PC-3 (cell line): ENCODE results near the gene KCTD16. TPM values are rescaled to one million over a fixed set of nuclear protein-coding genes. Genes with fewer than 3 reads are reported as not detected.

ENCODE experiments used
- ATAC-seq: fragments of 200-7000 bp; cut with Tn5 transposase; 2 replicates; pipeline ENCODE4 v1.9.1; 2020; ENCODE audit warnings: mild to moderate bottlenecking, moderate library complexity
- BruUV-seq: library from RNA; stranded (reverse); fragments of 400-500 nt; replicated peaks from 2 replicates; lab custom pipeline; 2021; lab: Mats Ljungman, UMichigan
- CTCF ChIA-PET: fragments of 300-600 bp; sonication (Branson Sonifier 250); formaldehyde crosslinking; loops from one replicate; lab custom pipeline; 2022; ENCODE audit warnings: antibody characterized with exemption; lab: Charles Lee
- POLR2A ChIA-PET: fragments of 300-600 bp; sonication (Branson Sonifier 250); formaldehyde crosslinking; loops from one replicate; lab custom pipeline; 2022; ENCODE audit warnings: antibody characterized with exemption; ENCODE audit not compliant: unreplicated experiment; lab: Charles Lee
- DNase-seq: peaks from one replicate; pipeline ENCODE4 v3.0.0-alpha.2; 2015
- H2AFZ ChIP-seq: fragments of 300-600 bp; sonication (generic); 2 replicates; pipeline ENCODE4 v1.6.0; 2016; ENCODE audit warnings: antibody characterized with exemption, low read length
- H3F3A ChIP-seq: fragments of 300-600 bp; sonication (generic); one replicate; pipeline ENCODE4 v1.6.0; 2017; ENCODE audit warnings: antibody characterized with exemption, low read length, control low read depth, mild to moderate bottlenecking; ENCODE audit not compliant: unreplicated experiment
- H3K27ac ChIP-seq: fragments of 300-600 bp; sonication (generic); 2 replicates; pipeline ENCODE4 v1.5.1; 2016; ENCODE audit warnings: mild to moderate bottlenecking, low read length
- H3K27me3 ChIP-seq: fragments of 300-600 bp; sonication (generic); 2 replicates; pipeline ENCODE4 v1.6.1; 2016; ENCODE audit warnings: low read length, mixed read lengths
- H3K36me3 ChIP-seq: fragments of 300-600 bp; sonication (generic); 2 replicates; pipeline ENCODE4 v1.6.1; 2016; ENCODE audit warnings: low read depth, mixed run types, low read length, mixed read lengths
- H3K4me1 ChIP-seq: fragments of 300-600 bp; sonication (generic); 2 replicates; pipeline ENCODE4 v1.5.1; 2016; ENCODE audit warnings: low read length; ENCODE audit not compliant: insufficient read depth
- H3K4me2 ChIP-seq: fragments of 300-600 bp; sonication (generic); 2 replicates; pipeline ENCODE4 v1.6.0; 2016; ENCODE audit warnings: low read length
- H3K4me3 ChIP-seq: fragments of 300-600 bp; sonication (generic); 2 replicates; pipeline ENCODE4 v1.5.1; 2016; ENCODE audit warnings: mild to moderate bottlenecking, low read length, mixed read lengths
- H3K79me2 ChIP-seq: fragments of 300-600 bp; sonication (generic); 2 replicates; pipeline ENCODE4 v1.6.1; 2017; ENCODE audit warnings: low read length, mixed read lengths
- H3K9ac ChIP-seq: fragments of 300-600 bp; sonication (generic); 2 replicates; pipeline ENCODE4 v1.6.0; 2016; ENCODE audit warnings: mild to moderate bottlenecking, low read length
- H3K9me2 ChIP-seq: fragments of 300-600 bp; sonication (generic); replicated peaks from 2 replicates; pipeline ENCODE4 v1.6.1; 2016; ENCODE audit warnings: mixed run types, low read length, mixed read lengths
- H3K9me3 ChIP-seq: fragments of 300-600 bp; sonication (generic); 2 replicates; pipeline ENCODE4 v1.6.1; 2016; ENCODE audit warnings: low read length, mixed read lengths
- H4K20me1 ChIP-seq: fragments of 300-600 bp; sonication (generic); 2 replicates; pipeline ENCODE4 v1.6.1; 2016; ENCODE audit warnings: low read length, mixed read lengths
- CTCF ChIP-seq: fragments of 300-600 bp; sonication (generic); conservative IDR thresholded peaks from 2 replicates; pipeline ENCODE4 v1.5.1; 2017; ENCODE audit warnings: antibody characterized with exemption, low read depth, mild to moderate bottlenecking, low read length
- EZH2 ChIP-seq: fragments of 300-600 bp; sonication (generic); IDR thresholded peaks from one replicate; pipeline ENCODE4 v1.6.1; 2017; ENCODE audit warnings: antibody characterized with exemption, mild to moderate bottlenecking, low read length; ENCODE audit not compliant: unreplicated experiment
- EZH2phosphoT487 ChIP-seq: fragments of 300-600 bp; sonication (generic); IDR thresholded peaks from 2 replicates; pipeline ENCODE4 v1.6.1; 2018; ENCODE audit warnings: mild to moderate bottlenecking, antibody characterized with exemption, low read length, borderline replicate concordance
- intact Hi-C: fragments of 100-400 bp; cut with micrococcal nuclease; formaldehyde crosslinking; loops from 2 replicates; pipeline ENCODE4 v1.9.0; 2023
- total RNA-seq: library from RNA; depleted of rRNA; stranded (reverse); fragments of >200 nt; gene quantifications from 2 replicates; pipeline ENCODE4 v1.2.3, GENCODE V29; 2014

The KCTD16 gene
- total RNA-seq, 1 experiment from 2014 or later: not detected

DNA sequence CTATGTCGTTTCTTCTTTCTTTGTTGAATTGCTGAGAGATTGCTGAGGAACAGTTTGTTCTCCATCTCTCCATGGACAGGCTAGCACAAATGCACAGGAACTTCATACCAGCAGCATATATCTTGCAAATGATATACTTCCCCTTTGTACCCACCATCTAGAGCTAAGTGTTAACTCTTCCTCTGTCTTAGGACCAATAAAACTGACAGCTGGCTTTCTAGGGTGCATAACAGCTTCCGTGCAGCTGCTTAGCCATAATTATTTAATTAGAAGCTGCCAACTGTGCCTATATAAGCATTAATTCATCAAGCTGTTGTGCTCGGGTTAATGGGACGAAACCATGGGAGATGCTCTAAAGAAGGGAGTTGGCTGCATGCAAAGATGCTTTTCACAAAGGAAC lies 38.7 kb downstream of the KCTD16 start:
- no peak overlapping the region for H3K27ac ChIP-seq
- H3K79me2 ChIP-seq: no peaks in the 10 kb centered on the region
- ChIA-PET POLR2A (no interaction called here), CTCF (no interaction called here)
- no peaks in the 10 kb centered on the region for H3K9me2 ChIP-seq
- TF ChIP-seq CTCF (no peak), EZH2phosphoT487 (no peak), EZH2 (no peak)
- no peak overlapping the region for H3K9ac ChIP-seq
- no peak for DNase-seq
- ATAC-seq: no peak
- H3K4me2 ChIP-seq: no peak overlapping the region
- H3K4me1 ChIP-seq: no peaks in the 10 kb centered on the region
- no peak overlapping the region for H2AFZ ChIP-seq
- H3K36me3 ChIP-seq: no peaks in the 10 kb centered on the region
- H4K20me1 ChIP-seq: no peaks in the 10 kb centered on the region
- no peak overlapping the region for H3K4me3 ChIP-seq
- H3F3A ChIP-seq: no peaks in the 10 kb centered on the region
- H3K27me3 ChIP-seq: peaks cover 74% of the 10 kb centered on the region
- BruUV-seq: no TSS peak
- intact Hi-C loops: no loop called here
- H3K9me3 ChIP-seq: no peaks in the 10 kb centered on the region

DNA sequence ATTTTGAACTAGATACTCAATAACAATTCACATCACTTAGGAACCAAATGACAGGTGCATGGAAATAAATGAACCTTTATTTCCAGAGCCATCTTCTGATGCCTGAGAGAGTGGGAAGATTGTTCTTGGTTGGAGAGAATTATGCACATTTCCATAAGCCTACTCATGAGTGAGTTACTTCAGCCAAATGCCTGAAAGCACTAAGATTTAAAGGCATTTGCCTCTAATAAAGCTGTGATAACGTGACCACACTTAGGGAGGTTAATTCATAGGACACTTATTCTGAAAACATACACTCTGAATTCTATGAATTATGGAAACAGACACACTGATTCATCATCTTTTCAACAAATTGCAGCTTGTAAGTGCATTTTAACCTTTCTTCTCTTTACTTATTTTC lies 40.0 kb downstream of the KCTD16 start:
- DNase-seq (no peak), ATAC-seq (no peak)
- no TSS peak for BruUV-seq
- no peak overlapping the region for H3K4me3 ChIP-seq
- H3K27ac ChIP-seq: no peak overlapping the region
- H2AFZ ChIP-seq: no peak overlapping the region
- no peaks in the 10 kb centered on the region for H3K4me1 ChIP-seq
- TF ChIP-seq EZH2: no peak
- TF ChIP-seq EZH2phosphoT487: no peak
- TF ChIP-seq CTCF: no peak
- H3K36me3 ChIP-seq: no peaks in the 10 kb centered on the region
- no peak overlapping the region for H3K4me2 ChIP-seq
- intact Hi-C loops: no loop called here
- H3K9ac ChIP-seq: no peak overlapping the region
- H3K79me2 ChIP-seq: no peaks in the 10 kb centered on the region
- H3K9me2 ChIP-seq: no peaks in the 10 kb centered on the region
- no peaks in the 10 kb centered on the region for H3K9me3 ChIP-seq
- ChIA-PET CTCF (no interaction called here), POLR2A (no interaction called here)
- H3F3A ChIP-seq: no peaks in the 10 kb centered on the region
- no peaks in the 10 kb centered on the region for H4K20me1 ChIP-seq
- peaks cover 67% of the 10 kb centered on the region for H3K27me3 ChIP-seq

- Histone ChIP-seq H3K9me2 (no peaks in the 10 kb centered on the region), H3K36me3 (no peaks in the 10 kb centered on the region), H3K4me3 (no peak overlapping the region), H3K27me3 (peaks cover 12% of the 10 kb centered on the region), H3K9me3 (no peaks in the 10 kb centered on the region), H3K4me2 (no peak overlapping the region), H3K27ac (no peak overlapping the region), H2AFZ (no peak overlapping the region), H3K9ac (no peak overlapping the region), H3F3A (no peaks in the 10 kb centered on the region), H4K20me1 (no peaks in the 10 kb centered on the region), H3K4me1 (no peaks in the 10 kb centered on the region), H3K79me2 (no peaks in the 10 kb centered on the region)
- DNase-seq (no peak), ATAC-seq (no peak)
- intact Hi-C loops: no loop called here
- POLR2A ChIA-PET: no interaction called here
- BruUV-seq: no TSS peak
- CTCF ChIA-PET: no interaction called here
- TF ChIP-seq CTCF (no peak), EZH2phosphoT487 (no peak), EZH2 (no peak)
These were observed 49.2 kb downstream of the KCTD16 start for GRCh38 chr5:144219869-144220268.
